GM19467 (cell line): ENCODE results near the gene FGF3.
"Not testable (repeated sequence)": the region's sequence is repeated elsewhere in the genome, so short reads cannot be mapped to it uniquely, and the experiment has no call there.

Experiments used
- ATAC-seq: cut with Tn5 transposase; IDR thresholded peaks from one replicate; pipeline ENCODE4 v1.9.1; 2021; ENCODE audit warnings: mild to moderate bottlenecking, moderate library complexity; ENCODE audit not compliant: unreplicated experiment

Gene FGF3

GRCh38 chr11:69773626-69774353, 45.4 kb downstream of the FGF3 start:
- no peak for ATAC-seq

GRCh38 chr11:69771466-69771865, 47.8 kb downstream of the FGF3 start:
- no peak for ATAC-seq

- ATAC-seq = no peak
These were observed 48.7 kb downstream of the FGF3 start for GRCh38 chr11:69770540-69770939.

GRCh38 chr11:69765498-69765995, 53.7 kb downstream of the FGF3 start:
- no peak for ATAC-seq

GRCh38 chr11:69764918-69765317, 54.3 kb downstream of the FGF3 start:
- ATAC-seq = not testable (repeated sequence)

GRCh38 chr11:69760319-69760718, 58.9 kb downstream of the FGF3 start:
- no peak for ATAC-seq
